NT2/D1 (cell line): ENCODE measurements around the gene ARPC1B.
"Not testable (repeated sequence)": the region's sequence is repeated elsewhere in the genome, so short reads cannot be mapped to it uniquely, and the experiment has no call there.

Experiments used
- DNase-seq: peaks from one replicate; pipeline ENCODE4 v3.0.0-alpha.2; 2011; ENCODE audit warnings: low read depth, low spot score
- H3K27me3 ChIP-seq: 2 replicates; pipeline ENCODE4 v1.6.0; 2011; ENCODE audit warnings: mild to moderate bottlenecking; ENCODE audit not compliant: insufficient read length, insufficient read depth
- H3K36me3 ChIP-seq: 2 replicates; pipeline ENCODE4 v1.6.1; 2011; ENCODE audit warnings: mild to moderate bottlenecking, low read length, mixed read lengths; ENCODE audit not compliant: insufficient read depth, insufficient read length
- H3K4me1 ChIP-seq: 2 replicates; pipeline ENCODE4 v1.5.1; 2011; ENCODE audit not compliant: insufficient read depth, insufficient read length
- H3K4me3 ChIP-seq: 2 replicates; pipeline ENCODE4 v1.5.1; 2011; ENCODE audit warnings: low read depth; ENCODE audit not compliant: insufficient read length
- H3K9ac ChIP-seq: 2 replicates; pipeline ENCODE4 v1.6.0; 2011; ENCODE audit warnings: low read depth; ENCODE audit not compliant: insufficient read length
- H3K9me3 ChIP-seq: 2 replicates; pipeline ENCODE4 v1.5.1; 2011; ENCODE audit warnings: mild to moderate bottlenecking, low read length; ENCODE audit not compliant: insufficient read depth
- SUZ12 ChIP-seq: IDR thresholded peaks from 2 replicates; pipeline ENCODE4 v1.6.1; 2011; ENCODE audit not compliant: insufficient read length, insufficient read depth; ENCODE audit errors: extremely low read depth
- YY1 ChIP-seq: IDR thresholded peaks from 2 replicates; pipeline ENCODE4 v1.6.1; 2011; ENCODE audit not compliant: insufficient read length, insufficient read depth
- ZNF274 ChIP-seq: IDR thresholded peaks from 2 replicates; pipeline ENCODE4 v1.6.1; 2011; ENCODE audit warnings: mild to moderate bottlenecking, low read depth, low read length

Gene ARPC1B

GRCh38 chr7:99420213-99420612, 45.7 kb downstream of the ARPC1B start:
- H3K9ac ChIP-seq: no peak overlapping the region
- peaks cover 2% of the 10 kb centered on the region for H3K4me1 ChIP-seq
- no peak overlapping the region for H3K4me3 ChIP-seq
- H3K9me3 ChIP-seq: no peaks in the 10 kb centered on the region
- peaks cover 86% of the 10 kb centered on the region for H3K36me3 ChIP-seq
- no peaks in the 10 kb centered on the region for H3K27me3 ChIP-seq
- no peak for DNase-seq
- TF ChIP-seq ZNF274 (no peak), YY1 (no peak), SUZ12 (no peak)

- TF ChIP-seq SUZ12 (no peak), YY1 (no peak), ZNF274 (no peak)
- no peak for DNase-seq
- Histone ChIP-seq H3K4me1 (peaks cover 2% of the 10 kb centered on the region), H3K9ac (no peak overlapping the region), H3K27me3 (no peaks in the 10 kb centered on the region), H3K4me3 (no peak overlapping the region), H3K36me3 (peaks cover 90% of the 10 kb centered on the region), H3K9me3 (no peaks in the 10 kb centered on the region)
Measured at GRCh38 chr7:99420986-99421385, 46.5 kb downstream of the ARPC1B start.

- no peak overlapping the region for H3K9ac ChIP-seq
- no peak for TF ChIP-seq YY1
- no peak for TF ChIP-seq ZNF274
- no peak for TF ChIP-seq SUZ12
- H3K9me3 ChIP-seq: no peaks in the 10 kb centered on the region
- peaks cover 2% of the 10 kb centered on the region for H3K4me1 ChIP-seq
- peaks cover 81% of the 10 kb centered on the region for H3K36me3 ChIP-seq
- no peak for DNase-seq
- no peak overlapping the region for H3K4me3 ChIP-seq
- no peaks in the 10 kb centered on the region for H3K27me3 ChIP-seq
Measured at GRCh38 chr7:99422186-99422585, 47.7 kb downstream of the ARPC1B start.

- peaks cover 76% of the 10 kb centered on the region for H3K36me3 ChIP-seq
- peaks cover 2% of the 10 kb centered on the region for H3K4me1 ChIP-seq
- no peaks in the 10 kb centered on the region for H3K27me3 ChIP-seq
- no peak for DNase-seq
- H3K9me3 ChIP-seq: no peaks in the 10 kb centered on the region
- no peak for TF ChIP-seq SUZ12
- no peak for TF ChIP-seq ZNF274
- TF ChIP-seq YY1: no peak
- no peak overlapping the region for H3K4me3 ChIP-seq
- H3K9ac ChIP-seq: no peak overlapping the region
Measured at GRCh38 chr7:99422625-99423024, 48.1 kb downstream of the ARPC1B start.

- H3K9ac ChIP-seq: no peak overlapping the region
- H3K27me3 ChIP-seq: no peaks in the 10 kb centered on the region
- peaks cover 70% of the 10 kb centered on the region for H3K36me3 ChIP-seq
- H3K9me3 ChIP-seq: no peaks in the 10 kb centered on the region
- TF ChIP-seq ZNF274 (no peak), YY1 (no peak)
- DNase-seq: no peak
- H3K4me1 ChIP-seq: no peaks in the 10 kb centered on the region
- no peak overlapping the region for H3K4me3 ChIP-seq
Measured at GRCh38 chr7:99424932-99425730, 50.6 kb downstream of the ARPC1B start.

GRCh38 chr7:99428972-99429566, 54.5 kb downstream of the ARPC1B start:
- TF ChIP-seq YY1 (no peak), ZNF274 (no peak), SUZ12 (no peak)
- DNase-seq: no peak
- H3K9me3 ChIP-seq: no peaks in the 10 kb centered on the region

GRCh38 chr7:99429756-99430155, 55.2 kb downstream of the ARPC1B start:
- no peaks in the 10 kb centered on the region for H3K9me3 ChIP-seq
- peaks cover 62% of the 10 kb centered on the region for H3K36me3 ChIP-seq

More at GRCh38 chr7:99428972-99429566, 54.5 kb downstream of the ARPC1B start:
- Histone ChIP-seq H3K4me1 (no peaks in the 10 kb centered on the region), H3K4me3 (no peak overlapping the region), H3K36me3 (peaks cover 63% of the 10 kb centered on the region), H3K27me3 (no peaks in the 10 kb centered on the region), H3K9ac (no peak overlapping the region)

GRCh38 chr7:99431756-99432540, 57.4 kb downstream of the ARPC1B start:
- H3K36me3 ChIP-seq: peaks cover 67% of the 10 kb centered on the region
- not testable (repeated sequence) for DNase-seq, H3K9ac ChIP-seq, H3K9me3 ChIP-seq, H3K4me1 ChIP-seq, H3K4me3 ChIP-seq, H3K27me3 ChIP-seq

More at GRCh38 chr7:99429756-99430155, 55.2 kb downstream of the ARPC1B start:
- H3K4me3 ChIP-seq: no peak overlapping the region
- no peaks in the 10 kb centered on the region for H3K27me3 ChIP-seq
- no peaks in the 10 kb centered on the region for H3K4me1 ChIP-seq
- TF ChIP-seq YY1 (no peak), SUZ12 (no peak), ZNF274 (no peak)
- no peak overlapping the region for H3K9ac ChIP-seq
- no peak for DNase-seq
